ENCODE measurements around the gene WLS.

WLS gene

GRCh38 chr1:68103884-68104554 lies 128.3 kb downstream of the WLS start:
- Histone ChIP-seq H3K9me2 (replicated peaks; ENCODE audit: insufficient read depth, low read length) (no peaks in the 10 kb centered on the region), H3K9ac (ENCODE audit: low read length) (no peak overlapping the region), H3K79me2 (ENCODE audit: low read length) (no peaks in the 10 kb centered on the region), H3K4me1 (ENCODE audit: low read length) (no peaks in the 10 kb centered on the region), H3K27me3 (replicated peaks; ENCODE audit: insufficient read depth, low read length) (no peaks in the 10 kb centered on the region), H4K20me1 (ENCODE audit: insufficient read depth, low read length) (no peaks in the 10 kb centered on the region), H3K36me3 (replicated peaks; ENCODE audit: insufficient read depth, low read length) (no peaks in the 10 kb centered on the region), H3K27ac (ENCODE audit: low read length) (no peak overlapping the region), H3K4me2 (ENCODE audit: low read depth, low read length) (no peak overlapping the region), H3F3A (ENCODE audit: insufficient read depth, low read length) (no peaks in the 10 kb centered on the region), H2AFZ (ENCODE audit: low read length) (no peak overlapping the region), H3K4me3 (ENCODE audit: low read length) (no peak overlapping the region), H3K9me3 (replicated peaks; ENCODE audit: insufficient read depth, low read length) (no peaks in the 10 kb centered on the region)
- DNase-seq = no peak
- TF ChIP-seq EZH2 (optimal IDR thresholded peaks at IDR 0.05; ENCODE audit: low read depth, low read length) = no peak
- TF ChIP-seq CTCF (IDR thresholded peaks at IDR 0.05; ENCODE audit: low read length) = no peak
- no peak for TF ChIP-seq EZH2phosphoT487 (IDR thresholded peaks at IDR 0.05; ENCODE audit: low read length)

- Histone ChIP-seq H3K4me2 (ENCODE audit: low read depth, low read length) (no peak overlapping the region), H3K27ac (ENCODE audit: low read length) (no peak overlapping the region), H3K9me2 (replicated peaks; ENCODE audit: insufficient read depth, low read length) (no peaks in the 10 kb centered on the region), H3K9ac (ENCODE audit: low read length) (no peak overlapping the region), H3K79me2 (ENCODE audit: low read length) (no peaks in the 10 kb centered on the region), H4K20me1 (ENCODE audit: insufficient read depth, low read length) (no peaks in the 10 kb centered on the region), H3K4me3 (ENCODE audit: low read length) (no peak overlapping the region), H3F3A (ENCODE audit: insufficient read depth, low read length) (no peaks in the 10 kb centered on the region), H3K36me3 (replicated peaks; ENCODE audit: insufficient read depth, low read length) (no peaks in the 10 kb centered on the region), H3K9me3 (replicated peaks; ENCODE audit: insufficient read depth, low read length) (no peaks in the 10 kb centered on the region), H2AFZ (ENCODE audit: low read length) (no peak overlapping the region), H3K4me1 (ENCODE audit: low read length) (no peaks in the 10 kb centered on the region), H3K27me3 (replicated peaks; ENCODE audit: insufficient read depth, low read length) (no peaks in the 10 kb centered on the region)
- DNase-seq = no peak
- no peak for TF ChIP-seq EZH2phosphoT487 (IDR thresholded peaks at IDR 0.05; ENCODE audit: low read length)
- no peak for TF ChIP-seq CTCF (IDR thresholded peaks at IDR 0.05; ENCODE audit: low read length)
- TF ChIP-seq EZH2 (optimal IDR thresholded peaks at IDR 0.05; ENCODE audit: low read depth, low read length) = no peak
Observed at GRCh38 chr1:68103011-68103545, 129.2 kb downstream of the WLS start.

DNA sequence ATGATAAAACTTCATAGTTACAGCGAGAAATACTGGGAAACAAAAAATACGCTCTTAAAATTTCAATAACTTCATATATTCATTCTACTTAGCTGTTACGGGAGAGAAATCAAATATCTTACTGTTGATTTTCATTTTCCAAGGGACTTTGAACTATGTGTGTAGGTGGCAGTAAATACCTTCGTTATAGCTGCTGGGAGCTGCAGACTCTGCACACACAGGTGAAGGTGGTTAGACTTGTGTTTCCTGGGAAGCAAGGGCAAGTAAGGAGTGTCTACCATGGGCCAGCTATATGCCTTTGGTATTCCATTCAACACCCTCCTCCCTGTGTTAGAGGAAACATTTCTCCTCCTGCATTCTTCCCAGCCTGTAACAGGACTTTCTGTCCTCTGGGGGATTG lies 130.5 kb downstream of the WLS start:
- Histone ChIP-seq H3K4me3 (ENCODE audit: low read length) (no peak overlapping the region), H4K20me1 (ENCODE audit: insufficient read depth, low read length) (no peaks in the 10 kb centered on the region), H3K9me3 (replicated peaks; ENCODE audit: insufficient read depth, low read length) (no peaks in the 10 kb centered on the region), H3K79me2 (ENCODE audit: low read length) (no peaks in the 10 kb centered on the region), H3K27me3 (replicated peaks; ENCODE audit: insufficient read depth, low read length) (no peaks in the 10 kb centered on the region), H3K4me2 (ENCODE audit: low read depth, low read length) (no peak overlapping the region), H3K4me1 (ENCODE audit: low read length) (no peaks in the 10 kb centered on the region), H3K9ac (ENCODE audit: low read length) (no peak overlapping the region), H3K27ac (ENCODE audit: low read length) (no peak overlapping the region), H3K36me3 (replicated peaks; ENCODE audit: insufficient read depth, low read length) (no peaks in the 10 kb centered on the region), H3K9me2 (replicated peaks; ENCODE audit: insufficient read depth, low read length) (no peaks in the 10 kb centered on the region), H3F3A (ENCODE audit: insufficient read depth, low read length) (no peaks in the 10 kb centered on the region), H2AFZ (ENCODE audit: low read length) (no peak overlapping the region)
- no peak for DNase-seq
- no peak for TF ChIP-seq EZH2 (optimal IDR thresholded peaks at IDR 0.05; ENCODE audit: low read depth, low read length)
- no peak for TF ChIP-seq CTCF (IDR thresholded peaks at IDR 0.05; ENCODE audit: low read length)
- no peak for TF ChIP-seq EZH2phosphoT487 (IDR thresholded peaks at IDR 0.05; ENCODE audit: low read length)
